ENCODE results near the gene KPNA1. TPM values are rescaled to one million over a fixed set of nuclear protein-coding genes. Genes with fewer than 3 reads are reported as not detected.
"Not testable (repeated sequence)": the region's sequence is repeated elsewhere in the genome, so short reads cannot be mapped to it uniquely, and the experiment has no call there.

Gene KPNA1
- total and polyA plus RNA-seq, 4 donors: 11.6 to 74.1 (median 43.3) TPM

DNA sequence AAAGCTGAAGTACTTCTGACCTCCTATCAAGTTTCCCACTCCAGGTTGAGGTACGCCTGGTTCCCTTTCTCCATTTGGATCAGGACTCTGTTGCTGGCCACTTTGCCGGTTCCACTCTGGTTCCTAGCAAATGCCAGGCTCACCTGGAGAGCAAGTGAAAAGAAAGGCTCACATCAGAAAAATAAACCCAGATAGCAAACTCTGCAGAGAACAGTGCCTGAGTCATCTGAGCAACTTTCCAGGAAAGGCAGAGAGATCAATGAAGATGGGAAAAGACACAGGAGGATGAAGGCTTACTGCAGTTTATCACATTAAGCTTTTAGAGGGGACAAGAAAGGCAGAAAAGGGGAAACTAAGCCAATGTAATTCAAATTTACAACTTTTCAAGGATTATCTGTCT lies 57.0 kb downstream of the KPNA1 start:
- H3K4me1 ChIP-seq (ENCODE audit: control insufficient read depth in 1 of 2, insufficient read depth in 2 of 2, low read length in 2 of 2): no peaks in the 10 kb centered on the region
- no peak overlapping the region for H3K4me3 ChIP-seq (ENCODE audit: low read length in 2 of 2)
- 94 to 96% methylated on average over 2 of the region's 2 CpGs for WGBS, 2 donors
- no peaks in the 10 kb centered on the region for H3K27me3 ChIP-seq (ENCODE audit: control insufficient read depth in 1 of 2, insufficient read depth in 2 of 2, low read length in 1 of 2)
- ATAC-seq (ENCODE audit: low FRiP score) (no peak), DNase-seq (no peak)
- no peak overlapping the region for H3K27ac ChIP-seq (ENCODE audit: low read depth in 1 of 2, low read length in 2 of 2)
- intact Hi-C loops (cut with DNase I): loop anchor here (5.0 to 10.0 kb wide), 2 partner anchors 220 to 227 kb away; partner anchors contain the start of gene PARP14 (in 1 of the 2)
- H3K9me3 ChIP-seq (ENCODE audit: control insufficient read depth, low read length): no peaks in the 10 kb centered on the region
- H3K36me3 ChIP-seq (ENCODE audit: control insufficient read depth in 1 of 2, insufficient read depth in 2 of 2, low read length in 1 of 2): peaks cover 2% of the 10 kb centered on the region in 2 donors

DNA sequence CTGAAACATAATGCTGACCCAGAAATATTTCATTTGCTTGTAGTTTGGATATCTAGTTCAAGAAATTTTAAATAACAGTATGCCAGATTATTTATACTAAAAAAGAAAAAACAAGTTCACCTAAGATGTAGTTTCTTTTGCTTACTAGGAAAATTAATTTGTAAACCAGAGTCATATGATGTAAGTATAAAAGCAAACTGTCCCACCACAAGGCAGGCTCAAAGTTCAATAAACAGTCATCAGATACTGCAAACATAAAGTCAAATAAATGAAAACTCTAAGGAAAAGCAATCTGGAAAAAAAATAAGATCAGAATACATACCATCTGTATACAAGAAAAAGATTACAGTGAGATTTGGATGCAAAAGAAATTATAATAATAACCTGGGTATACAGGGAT lies 58.7 kb downstream of the KPNA1 start:
- Histone ChIP-seq H3K36me3 (ENCODE audit: control insufficient read depth in 1 of 2, insufficient read depth in 2 of 2, low read length in 1 of 2) (peaks cover 2% of the 10 kb centered on the region in 2 donors), H3K27me3 (ENCODE audit: control insufficient read depth in 1 of 2, insufficient read depth in 2 of 2, low read length in 1 of 2) (no peaks in the 10 kb centered on the region), H3K4me1 (ENCODE audit: control insufficient read depth in 1 of 2, insufficient read depth in 2 of 2, low read length in 2 of 2) (no peaks in the 10 kb centered on the region), H3K9me3 (ENCODE audit: control insufficient read depth, low read length) (no peaks in the 10 kb centered on the region), H3K27ac (ENCODE audit: low read depth in 1 of 2, low read length in 2 of 2) (no peak overlapping the region), H3K4me3 (ENCODE audit: low read length in 2 of 2) (no peak overlapping the region)
- intact Hi-C loops (cut with DNase I): loop anchor here (5.0 to 10.0 kb wide), 2 partner anchors 221 to 229 kb away; partner anchors contain the start of gene PARP14 (in 1 of the 2)
- no peak for ATAC-seq (ENCODE audit: low FRiP score)
- no peak for DNase-seq

DNA sequence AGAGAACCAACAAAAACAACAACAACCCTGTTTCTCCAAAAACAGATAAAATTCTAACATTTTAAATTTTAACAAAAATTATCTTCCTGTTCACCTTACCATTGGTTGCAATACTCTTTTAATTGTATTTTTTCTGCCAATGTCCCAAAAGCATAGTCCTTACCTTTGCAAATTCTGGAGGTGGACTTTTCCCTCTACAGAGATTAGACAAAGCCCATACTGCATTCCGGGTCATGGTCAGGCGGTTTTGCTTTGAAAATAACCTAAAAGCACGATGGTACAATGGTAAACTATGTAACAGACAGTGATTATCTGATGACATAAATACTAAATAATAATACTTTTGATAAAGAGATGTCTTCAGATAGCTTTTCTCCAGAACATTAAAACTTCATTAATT lies 63.4 kb downstream of the KPNA1 start:
- Histone ChIP-seq H3K27ac (ENCODE audit: low read depth in 1 of 2, low read length in 2 of 2) (no peak overlapping the region), H3K36me3 (ENCODE audit: control insufficient read depth in 1 of 2, insufficient read depth in 2 of 2, low read length in 1 of 2) (peaks cover 0 to 4% of the 10 kb centered on the region in 2 donors), H3K4me1 (ENCODE audit: control insufficient read depth in 1 of 2, insufficient read depth in 2 of 2, low read length in 2 of 2) (no peaks in the 10 kb centered on the region), H3K27me3 (ENCODE audit: control insufficient read depth in 1 of 2, insufficient read depth in 2 of 2, low read length in 1 of 2) (no peaks in the 10 kb centered on the region), H3K9me3 (ENCODE audit: control insufficient read depth, low read length) (no peaks in the 10 kb centered on the region), H3K4me3 (ENCODE audit: low read length in 2 of 2) (no peak overlapping the region)
- intact Hi-C loops (cut with DNase I): loop anchor here in 1 of 2 donors (10.0 kb wide), 1 partner anchor 233 kb away; the partner anchor contains the start of gene PARP14
- WGBS, 2 donors: 89 to 94% methylated on average over 3 of the region's 3 CpGs
- no peak for DNase-seq
- no peak for ATAC-seq (ENCODE audit: low FRiP score)

DNA sequence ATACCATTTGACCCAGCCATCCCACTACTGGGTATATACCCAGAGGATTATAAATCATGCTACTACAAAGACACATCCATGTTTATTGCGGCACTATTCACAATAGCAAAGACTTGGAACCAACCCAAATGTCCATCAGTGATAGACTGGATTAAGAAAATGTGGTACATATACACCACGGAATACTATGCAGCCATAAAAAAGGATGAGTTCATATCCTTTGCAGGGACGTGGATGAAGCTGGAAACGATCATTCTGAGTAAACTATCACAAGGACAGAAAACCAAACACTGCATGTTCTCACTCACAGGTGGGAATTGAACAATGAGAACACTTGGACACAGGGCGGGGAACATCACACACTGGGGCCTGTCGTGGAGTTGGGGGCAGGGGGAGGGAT lies 66.5 kb downstream of the KPNA1 start:
- WGBS, 2 donors: 94 to 97% methylated on average over 6 of the region's 6 CpGs
- DNase-seq; H3K9me3 ChIP-seq (ENCODE audit: control insufficient read depth, low read length); H3K4me3 ChIP-seq (ENCODE audit: low read length in 2 of 2); H3K27me3 ChIP-seq (ENCODE audit: control insufficient read depth in 1 of 2, insufficient read depth in 2 of 2, low read length in 1 of 2); H3K36me3 ChIP-seq (ENCODE audit: control insufficient read depth in 1 of 2, insufficient read depth in 2 of 2, low read length in 1 of 2); intact Hi-C loops (cut with DNase I); H3K27ac ChIP-seq (ENCODE audit: low read depth in 1 of 2, low read length in 2 of 2); H3K4me1 ChIP-seq (ENCODE audit: control insufficient read depth in 1 of 2, insufficient read depth in 2 of 2, low read length in 2 of 2); ATAC-seq (ENCODE audit: low FRiP score): not testable (repeated sequence)

DNA sequence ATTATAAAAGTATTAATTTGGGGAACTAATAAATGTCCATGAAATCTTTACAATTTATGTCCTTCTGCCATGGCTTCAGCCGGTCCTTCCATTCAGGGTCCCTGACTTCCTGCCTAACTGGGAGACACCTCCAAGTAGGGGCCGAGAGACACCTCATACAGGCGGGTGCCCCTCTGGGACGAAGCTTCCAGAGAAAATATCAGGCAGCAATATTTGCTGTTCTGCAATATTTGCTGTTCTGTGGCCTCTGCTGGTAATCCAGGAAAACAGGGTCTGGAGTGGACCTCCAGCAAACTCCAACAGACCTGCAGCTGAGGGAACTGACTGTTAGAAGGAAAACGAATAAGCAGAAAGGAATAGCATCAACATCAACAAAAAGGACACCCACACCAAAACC lies 70.2 kb downstream of the KPNA1 start:
- H3K9me3 ChIP-seq (ENCODE audit: control insufficient read depth, low read length); ATAC-seq (ENCODE audit: low FRiP score); H3K27ac ChIP-seq (ENCODE audit: low read depth in 1 of 2, low read length in 2 of 2); H3K36me3 ChIP-seq (ENCODE audit: control insufficient read depth in 1 of 2, insufficient read depth in 2 of 2, low read length in 1 of 2); H3K4me3 ChIP-seq (ENCODE audit: low read length in 2 of 2); H3K27me3 ChIP-seq (ENCODE audit: control insufficient read depth in 1 of 2, insufficient read depth in 2 of 2, low read length in 1 of 2); H3K4me1 ChIP-seq (ENCODE audit: control insufficient read depth in 1 of 2, insufficient read depth in 2 of 2, low read length in 2 of 2); intact Hi-C loops (cut with DNase I); DNase-seq: not testable (repeated sequence)
- WGBS, 2 donors: 97 to 98% methylated on average over 5 of the region's 5 CpGs

DNA sequence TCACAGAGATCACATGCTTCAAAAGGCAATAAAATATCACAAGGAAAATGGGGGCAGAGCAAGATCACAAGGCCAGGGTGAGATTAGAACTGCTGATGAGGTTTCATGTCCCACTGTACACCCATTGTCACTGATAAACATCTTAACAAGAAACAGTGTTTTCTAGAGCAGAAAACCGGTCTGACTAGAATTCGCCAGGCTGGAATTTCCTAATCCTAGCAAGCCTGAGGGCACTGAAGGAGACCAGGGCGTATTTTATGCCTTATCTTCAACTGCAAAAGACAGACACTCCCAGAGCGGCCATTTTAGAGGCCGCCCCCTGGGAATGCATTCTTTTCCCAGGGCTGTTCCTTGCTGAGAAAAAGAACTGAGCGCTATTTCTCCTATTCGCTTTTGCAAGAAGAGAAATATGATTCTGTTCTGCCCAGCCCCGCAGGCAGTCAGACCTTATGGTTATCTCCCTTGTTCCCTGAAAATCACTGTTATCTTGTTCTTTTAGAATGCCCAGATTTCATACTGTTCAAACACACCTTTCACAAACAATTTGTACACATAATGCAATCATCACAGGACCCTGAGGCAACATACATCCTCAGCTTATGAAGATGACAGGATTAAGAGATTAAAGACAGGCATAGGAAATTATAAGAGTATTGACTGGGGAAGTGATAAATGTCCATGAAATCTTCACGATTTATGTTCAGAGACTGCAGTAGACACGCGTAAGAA lies 70.8 kb downstream of the KPNA1 start:
- intact Hi-C loops (cut with DNase I); H3K36me3 ChIP-seq (ENCODE audit: control insufficient read depth in 1 of 2, insufficient read depth in 2 of 2, low read length in 1 of 2); ATAC-seq (ENCODE audit: low FRiP score); H3K9me3 ChIP-seq (ENCODE audit: control insufficient read depth, low read length); H3K4me3 ChIP-seq (ENCODE audit: low read length in 2 of 2); H3K27me3 ChIP-seq (ENCODE audit: control insufficient read depth in 1 of 2, insufficient read depth in 2 of 2, low read length in 1 of 2); H3K27ac ChIP-seq (ENCODE audit: low read depth in 1 of 2, low read length in 2 of 2); H3K4me1 ChIP-seq (ENCODE audit: control insufficient read depth in 1 of 2, insufficient read depth in 2 of 2, low read length in 2 of 2); DNase-seq: not testable (repeated sequence)
- WGBS, 2 donors: 89 to 95% methylated on average over 11 of the region's 11 CpGs

DNA sequence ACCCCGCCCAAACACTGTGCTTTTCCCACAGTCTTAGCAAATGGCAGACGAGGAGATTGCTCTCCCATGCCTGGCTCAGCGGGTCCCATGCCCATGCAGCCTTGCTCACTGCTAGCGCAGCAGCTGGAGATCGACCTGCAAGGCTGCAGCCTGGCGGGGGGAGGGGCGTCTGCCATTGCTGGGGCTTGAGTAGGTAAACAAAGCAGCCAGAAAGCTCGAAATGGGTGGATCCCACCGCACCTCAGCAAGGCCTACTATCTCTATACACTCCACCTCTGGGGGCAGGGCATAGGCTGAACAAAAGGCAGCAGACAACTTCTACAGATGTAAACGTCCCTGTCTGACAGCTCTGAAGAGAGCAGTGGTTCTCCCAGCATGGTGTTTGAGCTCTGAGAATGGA lies 71.6 kb downstream of the KPNA1 start:
- no peaks in the 10 kb centered on the region for H3K4me1 ChIP-seq (ENCODE audit: control insufficient read depth in 1 of 2, insufficient read depth in 2 of 2, low read length in 2 of 2)
- intact Hi-C loops (cut with DNase I): no loop called here
- no peak for DNase-seq
- WGBS, 2 donors: 73 to 79% methylated on average over 10 of the region's 10 CpGs
- H3K27ac ChIP-seq (ENCODE audit: low read depth in 1 of 2, low read length in 2 of 2): no peak overlapping the region
- H3K4me3 ChIP-seq (ENCODE audit: low read length in 2 of 2): no peak overlapping the region
- no peaks in the 10 kb centered on the region for H3K27me3 ChIP-seq (ENCODE audit: control insufficient read depth in 1 of 2, insufficient read depth in 2 of 2, low read length in 1 of 2)
- H3K9me3 ChIP-seq (ENCODE audit: control insufficient read depth, low read length): no peaks in the 10 kb centered on the region
- ATAC-seq (ENCODE audit: low FRiP score): no peak
- peaks cover 3 to 4% of the 10 kb centered on the region in 2 donors for H3K36me3 ChIP-seq (ENCODE audit: control insufficient read depth in 1 of 2, insufficient read depth in 2 of 2, low read length in 1 of 2)

DNA sequence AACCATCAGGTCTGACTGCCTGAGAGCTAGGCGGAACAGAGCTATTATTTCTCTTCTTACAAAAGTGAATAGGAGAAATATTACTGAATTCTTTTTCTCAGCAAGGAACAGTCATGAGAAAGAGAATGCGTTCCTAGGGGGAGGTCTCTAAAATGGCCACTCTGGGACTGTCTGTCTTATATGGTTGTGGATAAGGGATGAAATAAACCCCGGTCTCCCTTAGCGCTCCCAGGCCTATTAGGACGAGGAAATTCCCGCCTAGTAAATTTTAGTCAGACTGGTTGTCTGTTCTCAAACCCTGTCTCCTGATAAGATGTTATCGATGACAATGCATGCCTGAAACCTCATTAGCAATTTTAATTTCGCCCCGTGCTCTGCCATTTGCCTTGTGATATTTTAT lies 78.8 kb downstream of the KPNA1 start:
- no peaks in the 10 kb centered on the region for H3K4me1 ChIP-seq (ENCODE audit: control insufficient read depth in 1 of 2, insufficient read depth in 2 of 2, low read length in 2 of 2)
- H3K36me3 ChIP-seq (ENCODE audit: control insufficient read depth in 1 of 2, insufficient read depth in 2 of 2, low read length in 1 of 2): peaks cover 8 to 13% of the 10 kb centered on the region in 2 donors
- no peak overlapping the region for H3K4me3 ChIP-seq (ENCODE audit: low read length in 2 of 2)
- H3K27me3 ChIP-seq (ENCODE audit: control insufficient read depth in 1 of 2, insufficient read depth in 2 of 2, low read length in 1 of 2): no peaks in the 10 kb centered on the region
- WGBS, 2 donors: 98 to 99% methylated on average over 9 of the region's 9 CpGs
- H3K27ac ChIP-seq (ENCODE audit: low read depth in 1 of 2, low read length in 2 of 2): no peak overlapping the region
- intact Hi-C loops (cut with DNase I): no loop called here
- no peak for ATAC-seq (ENCODE audit: low FRiP score)
- H3K9me3 ChIP-seq (ENCODE audit: control insufficient read depth, low read length): no peaks in the 10 kb centered on the region
- no peak for DNase-seq

DNA sequence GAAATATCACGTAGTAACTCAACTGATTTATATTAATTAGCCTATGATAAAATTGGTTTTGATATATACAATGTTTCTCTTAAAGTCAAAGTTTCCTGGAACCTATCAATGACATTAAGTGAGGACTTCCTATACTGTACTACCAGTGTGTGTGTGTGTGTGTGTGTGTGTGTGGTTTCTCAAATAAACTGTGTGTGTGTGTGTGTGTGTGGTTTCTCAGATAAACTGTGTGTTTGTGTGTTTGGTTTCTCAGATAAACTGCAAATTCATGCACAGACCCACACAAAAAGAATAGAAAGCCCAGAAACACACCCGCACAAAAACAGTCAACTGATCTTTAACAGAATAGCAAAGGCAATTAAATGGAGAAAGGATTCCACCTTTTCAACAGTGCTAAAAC lies 84.4 kb downstream of the KPNA1 start:
- no peak for DNase-seq
- intact Hi-C loops (cut with DNase I): no loop called here
- no peaks in the 10 kb centered on the region for H3K4me1 ChIP-seq (ENCODE audit: control insufficient read depth in 1 of 2, insufficient read depth in 2 of 2, low read length in 2 of 2)
- WGBS, 2 donors: 94 to 95% methylated on average over 2 of the region's 2 CpGs
- H3K27me3 ChIP-seq (ENCODE audit: control insufficient read depth in 1 of 2, insufficient read depth in 2 of 2, low read length in 1 of 2): no peaks in the 10 kb centered on the region
- no peaks in the 10 kb centered on the region for H3K9me3 ChIP-seq (ENCODE audit: control insufficient read depth, low read length)
- no peak overlapping the region for H3K4me3 ChIP-seq (ENCODE audit: low read length in 2 of 2)
- H3K27ac ChIP-seq (ENCODE audit: low read depth in 1 of 2, low read length in 2 of 2): no peak overlapping the region
- peaks cover 7 to 18% of the 10 kb centered on the region in 2 donors for H3K36me3 ChIP-seq (ENCODE audit: control insufficient read depth in 1 of 2, insufficient read depth in 2 of 2, low read length in 1 of 2)
- no peak for ATAC-seq (ENCODE audit: low FRiP score)

Measured in aorta (tissue), 5 donors.